HepG2 (cell line): ENCODE data around the gene IPCEF1. TPM values are rescaled to one million over a fixed set of nuclear protein-coding genes. Genes with fewer than 3 reads are reported as not detected.
A peak's percentile ranks its signal among the peaks of the same experiment; 100 is the strongest.
"Not testable (repeated sequence)": the region's sequence is repeated elsewhere in the genome, so short reads cannot be mapped to it uniquely, and the experiment has no call there.

Source experiments
- ATAC-seq: fragments of 200-7000 bp; cut with Tn5 transposase; 3 replicates; pipeline ENCODE4 v1.9.1; 2020; ENCODE audit warnings: mild to moderate bottlenecking, moderate library complexity
- BruUV-seq: library from RNA; stranded (reverse); fragments of 400-500 nt; replicated peaks from 2 replicates; lab custom pipeline; 2021; lab: Mats Ljungman, UMichigan
- CTCF ChIA-PET: fragments of 300-600 bp; formaldehyde crosslinking; extraction: SDS; loops from one replicate; lab custom pipeline; 2021; ENCODE audit warnings: low total read pairs, inconsistent platforms, low intra/inter-chr PET ratio; lab: Yijun Ruan, JAX
- POLR2A ChIA-PET: fragments of 350-600 bp; sonication (Branson Sonifier 250); formaldehyde crosslinking; loops from one replicate; lab custom pipeline; 2020; ENCODE audit warnings: antibody characterized with exemption, inconsistent platforms; lab: Yijun Ruan, JAX
- DNase-seq: peaks from one replicate; pipeline ENCODE4 v3.0.0-alpha.2; 2015; ENCODE audit warnings: low spot score
- FAIRE-seq: peaks from 3 replicates; lab custom pipeline; 2011; peaks lifted over from hg19 to GRCh38; lab: Jason Lieb, UNC
- H2AFZ ChIP-seq: one replicate; pipeline ENCODE4 v1.6.1; 2011; ENCODE audit warnings: low read length, inconsistent platforms
- H3K27ac ChIP-seq: fragments of 300-600 bp; 3 replicates; pipeline ENCODE4 v1.8.0; 2011; ENCODE audit warnings: mixed run types, mild to moderate bottlenecking, mixed read lengths, low read length, inconsistent platforms; ENCODE audit not compliant: insufficient read depth; ENCODE audit errors: extremely low read length
- H3K27me3 ChIP-seq, 2 experiments: fragments of 200-600 bp in 1 of 2; 2 replicates in 1 of 2; 3 replicates in 1 of 2; pipeline versions ENCODE4 v1.6.0 to v1.8.0; 2011; ENCODE audit warnings: low read length in 2 of 2, mild to moderate bottlenecking in 2 of 2, moderate library complexity in 2 of 2, inconsistent platforms in 1 of 2; ENCODE audit not compliant: insufficient read depth in 2 of 2, control insufficient read depth in 1 of 2
- H3K36me3 ChIP-seq, 2 experiments: fragments of 200-600 bp in 1 of 2; replicated peaks in 1 of 2; 2 replicates in 1 of 2; 3 replicates in 1 of 2; pipeline versions ENCODE4 v1.5.1 to v1.8.0; 2011; ENCODE audit warnings: low read length in 2 of 2, inconsistent platforms in 1 of 2; ENCODE audit not compliant: insufficient read depth in 2 of 2, control insufficient read depth in 1 of 2
- H3K4me1 ChIP-seq: 2 replicates; pipeline ENCODE4 v1.5.1; 2012; ENCODE audit warnings: low read length, inconsistent platforms; ENCODE audit not compliant: insufficient read depth
- H3K4me2 ChIP-seq: 2 replicates; pipeline ENCODE4 v1.6.0; 2011; ENCODE audit warnings: low read depth, low read length, inconsistent platforms
- H3K4me3 ChIP-seq, 3 experiments: fragments of 200-600 bp in 1 of 3; sonication (generic), shearing (Covaris generic) in 1 of 3; replicated peaks in 1 of 3; 2 replicates each; pipeline ENCODE4 v1.5.1; 2011 to 2016; ENCODE audit warnings: low read length in 3 of 3, inconsistent platforms in 2 of 3, low read depth in 2 of 3, mild to moderate bottlenecking in 2 of 3, control low read depth in 1 of 3, mixed read lengths in 1 of 3; ENCODE audit not compliant: insufficient read depth in 1 of 3
- H3K79me2 ChIP-seq: one replicate; pipeline ENCODE4 v1.6.1; 2011; ENCODE audit warnings: low read length, inconsistent platforms; ENCODE audit not compliant: insufficient read depth
- H3K9ac ChIP-seq: 2 replicates; pipeline ENCODE4 v1.6.0; 2011; ENCODE audit warnings: mild to moderate bottlenecking, low read depth, low read length, inconsistent platforms; ENCODE audit not compliant: insufficient read depth
- H3K9me3 ChIP-seq: 2 replicates; pipeline ENCODE4 v1.5.1; 2012; ENCODE audit warnings: mild to moderate bottlenecking, low read length
- H4K20me1 ChIP-seq: 2 replicates; pipeline ENCODE4 v1.6.0; 2011; ENCODE audit warnings: inconsistent platforms, mild to moderate bottlenecking, low read length, moderate library complexity; ENCODE audit not compliant: insufficient read depth
- BCL6 ChIP-seq: IDR thresholded peaks from 2 replicates; pipeline ENCODE4 v1.6.1; 2016; ENCODE audit warnings: missing genetic modification reagents, missing compliant biosample characterization
- ZBTB25 ChIP-seq: IDR thresholded peaks from 2 replicates; pipeline ENCODE4 v1.6.1; 2018; ENCODE audit warnings: missing genetic modification reagents
- ZBTB46 ChIP-seq: sonication (generic); formaldehyde crosslinking; IDR thresholded peaks from 2 replicates; pipeline ENCODE4 v1.4.0; 2020; ENCODE audit warnings: mild to moderate bottlenecking, missing genetic modification reagents, borderline replicate concordance
- ZFAT ChIP-seq: sonication (generic); formaldehyde crosslinking; conservative IDR thresholded peaks from 2 replicates; pipeline ENCODE4 v1.8.1; 2023; ENCODE audit warnings: missing genetic modification reagents, inconsistent platforms
- ZNF770 ChIP-seq: sonication (generic); formaldehyde crosslinking; IDR thresholded peaks from 2 replicates; pipeline ENCODE4 v1.5.0; 2020; ENCODE audit warnings: mild to moderate bottlenecking, missing genetic modification reagents
- WGBS: methylation state at CpG from one replicate; pipeline ENCODE4 v1.1.6; 2017; ENCODE audit warnings: low lambda C conversion rate; 5-methylcytosine and 5-hydroxymethylcytosine counted together
- in situ Hi-C: cut with HindIII; loops from 2 replicates; pipeline ENCODE4 v1.10.0; 2017; ENCODE audit warnings: low pct_unique_long_range_greater_than_20kb; ENCODE audit not compliant: extremely low pct_ligation_motif_present
- intact Hi-C: fragments of 100-400 bp; cut with micrococcal nuclease; formaldehyde crosslinking; loops from one replicate; pipeline ENCODE4 v1.10.0; 2022; ENCODE audit not compliant: unreplicated experiment
- polyA plus RNA-seq, 8 experiments: library from polyadenylated mRNA; depleted of rRNA in 3 of 8; stranded (reverse) in 7 of 8; unstranded in 1 of 8; fragments of >200 nt; fragmentation: Illumina TruSeq in 4 of 8; extraction: Trizol in 4 of 8; gene quantifications; 2 replicates each; pipeline versions ENCODE4 v1.2.1 to v1.2.3, GENCODE V29; 2011 to 2016; ENCODE audit warnings: low read depth in 4 of 8, missing spikeins in 1 of 8, mixed read lengths in 1 of 8; ENCODE audit not compliant: insufficient read depth in 1 of 8
- total RNA-seq, 5 experiments: library from RNA; depleted of rRNA; stranded (reverse); fragments of >200 nt; fragmentation: Illumina TruSeq; extraction: Trizol; gene quantifications; 2 replicates each; pipeline ENCODE4 v1.2.3, GENCODE V29; 2016; ENCODE audit warnings: low read depth in 1 of 5

Gene IPCEF1
- total and polyA plus RNA-seq, 2 of the 13 experiments (the other 11 are each of a cell fraction or from before 2014, with no cell fraction given), result 0.03 TPM; not detected in 1

GRCh38 chr6:154329350-154330170 lies 27.0 kb downstream of the IPCEF1 start:
- Histone ChIP-seq H3K27me3 (0 out of 5 replicates have a peak, but pooled peaks cover 0 to 4% of the 10 kb centered on the region in 2 experiments), H3K4me1 (peaks cover 9% of the 10 kb centered on the region), H3K79me2 (no peaks in the 10 kb centered on the region), H3K4me2 (peak overlapping the region; percentile 52), H3K27ac (no peak overlapping the region), H3K4me3 (no peak overlapping the region), H2AFZ (no peak overlapping the region), H3K9ac (no peak overlapping the region), H3K9me3 (no peaks in the 10 kb centered on the region), H4K20me1 (no peaks in the 10 kb centered on the region), H3K36me3 (no peaks in the 10 kb centered on the region)
- BruUV-seq, result no TSS peak
- ATAC-seq, result peak; percentile 62
- intact Hi-C loops (no loop called here), in situ Hi-C loops (no loop called here)
- TF ChIP-seq ZNF770 (CRISPR knock-in tag) (peak; percentile 82), ZBTB46 (CRISPR knock-in tag) (no peak), ZBTB25 (no peak), BCL6 (CRISPR knock-in tag) (no peak), ZFAT (CRISPR knock-in tag) (peak; percentile 92)
- FAIRE-seq, result peak; percentile 63
- POLR2A ChIA-PET, result no interaction called here
- CTCF ChIA-PET, result no interaction called here
- WGBS, result 11% methylated on average over 10 of the region's 10 CpGs
- DNase-seq, result no peak

- H2AFZ ChIP-seq, H3K27ac ChIP-seq, CTCF ChIA-PET, H3K9me3 ChIP-seq, BruUV-seq, FAIRE-seq, POLR2A ChIA-PET, DNase-seq, H3K79me2 ChIP-seq, H3K4me2 ChIP-seq, H3K27me3 ChIP-seq, H3K4me3 ChIP-seq, H3K36me3 ChIP-seq, H3K9ac ChIP-seq, ATAC-seq, H3K4me1 ChIP-seq, H4K20me1 ChIP-seq, in situ Hi-C loops: not testable (repeated sequence)
- intact Hi-C loops, result loop anchor here (1.0 kb wide), 1 partner anchor 51 kb away; no protein-coding TSS in a partner anchor
- WGBS, result 33% methylated on average over 1 of the region's 1 CpG
These were observed 29.3 kb downstream of the IPCEF1 start for GRCh38 chr6:154327313-154327712.
